ENCODE data around the gene METTL8.

- TF ChIP-seq CTCF (IDR thresholded peaks at IDR 0.05) (no peak), POLR2A (IDR thresholded peaks at IDR 0.05; ENCODE audit: low read depth) (no peak), EP300 (IDR thresholded peaks at IDR 0.05) (no peak), POLR2AphosphoS5 (IDR thresholded peaks at IDR 0.05) (no peak)
Measured at GRCh38 chr2:171409436-171409971, 24.3 kb downstream of the METTL8 start.

Data from esophagus muscularis mucosa (tissue), 4 donors.